ENCODE data around the gene SLC34A2.
"Not testable (repeated sequence)": the region's sequence is repeated elsewhere in the genome, so short reads cannot be mapped to it uniquely, and the experiment has no call there.

The SLC34A2 gene, protein sequence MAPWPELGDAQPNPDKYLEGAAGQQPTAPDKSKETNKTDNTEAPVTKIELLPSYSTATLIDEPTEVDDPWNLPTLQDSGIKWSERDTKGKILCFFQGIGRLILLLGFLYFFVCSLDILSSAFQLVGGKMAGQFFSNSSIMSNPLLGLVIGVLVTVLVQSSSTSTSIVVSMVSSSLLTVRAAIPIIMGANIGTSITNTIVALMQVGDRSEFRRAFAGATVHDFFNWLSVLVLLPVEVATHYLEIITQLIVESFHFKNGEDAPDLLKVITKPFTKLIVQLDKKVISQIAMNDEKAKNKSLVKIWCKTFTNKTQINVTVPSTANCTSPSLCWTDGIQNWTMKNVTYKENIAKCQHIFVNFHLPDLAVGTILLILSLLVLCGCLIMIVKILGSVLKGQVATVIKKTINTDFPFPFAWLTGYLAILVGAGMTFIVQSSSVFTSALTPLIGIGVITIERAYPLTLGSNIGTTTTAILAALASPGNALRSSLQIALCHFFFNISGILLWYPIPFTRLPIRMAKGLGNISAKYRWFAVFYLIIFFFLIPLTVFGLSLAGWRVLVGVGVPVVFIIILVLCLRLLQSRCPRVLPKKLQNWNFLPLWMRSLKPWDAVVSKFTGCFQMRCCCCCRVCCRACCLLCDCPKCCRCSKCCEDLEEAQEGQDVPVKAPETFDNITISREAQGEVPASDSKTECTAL

DNA sequence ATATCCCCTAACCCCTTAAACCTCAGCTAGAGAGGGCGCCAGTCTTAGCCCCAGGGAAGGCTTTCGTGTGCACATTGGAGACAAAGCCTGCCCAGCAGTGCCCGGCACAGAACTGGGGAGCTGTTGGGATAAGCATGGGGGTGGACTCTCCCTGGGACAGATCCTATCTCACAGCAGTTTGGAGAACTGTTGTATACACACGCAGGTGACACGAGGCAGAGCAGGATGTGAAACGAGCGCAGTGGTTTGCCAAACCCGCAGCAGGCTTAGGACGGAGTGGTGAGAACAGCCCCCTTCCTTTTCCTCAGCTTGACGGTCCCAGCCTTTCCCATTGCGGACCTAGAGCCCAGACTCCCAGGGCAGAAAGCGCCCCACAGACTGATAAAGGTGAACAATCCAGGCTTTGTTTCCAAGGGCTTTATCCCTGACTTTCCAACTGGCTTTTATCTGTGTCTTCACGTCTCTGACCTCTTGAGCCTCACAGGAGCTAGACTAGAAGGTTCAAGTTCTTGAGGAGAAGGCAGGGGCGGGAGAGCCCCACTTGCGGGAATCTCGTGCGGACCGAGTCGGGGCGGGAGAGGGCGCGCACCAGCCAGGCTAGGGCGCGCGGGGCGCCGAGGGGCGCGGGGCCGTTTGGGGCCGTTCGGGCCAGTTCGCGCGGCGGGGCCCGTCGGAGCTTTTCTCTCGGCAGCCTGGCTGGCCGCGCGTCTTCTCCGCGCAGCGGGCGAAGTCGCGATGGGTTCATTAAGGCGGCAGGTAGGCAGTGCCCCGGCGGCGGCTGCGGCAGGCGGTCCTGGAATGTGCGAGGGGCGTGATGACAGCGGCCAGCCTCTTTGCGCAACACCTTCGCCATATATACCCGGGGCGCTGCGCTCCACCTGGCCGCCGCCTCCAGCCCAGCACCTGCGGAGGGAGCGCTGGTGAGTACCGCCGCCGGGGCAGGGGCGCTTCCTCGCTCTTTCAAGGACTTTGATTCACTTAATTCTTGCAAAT is at the start of gene SLC34A2:
Gene SLC34A2 (plus strand): TSS at position 881 of the 993 bp plus-strand sequence. CDS start 6,650 bp downstream, outside the sequence.
- DNase-seq, result no peak

DNA sequence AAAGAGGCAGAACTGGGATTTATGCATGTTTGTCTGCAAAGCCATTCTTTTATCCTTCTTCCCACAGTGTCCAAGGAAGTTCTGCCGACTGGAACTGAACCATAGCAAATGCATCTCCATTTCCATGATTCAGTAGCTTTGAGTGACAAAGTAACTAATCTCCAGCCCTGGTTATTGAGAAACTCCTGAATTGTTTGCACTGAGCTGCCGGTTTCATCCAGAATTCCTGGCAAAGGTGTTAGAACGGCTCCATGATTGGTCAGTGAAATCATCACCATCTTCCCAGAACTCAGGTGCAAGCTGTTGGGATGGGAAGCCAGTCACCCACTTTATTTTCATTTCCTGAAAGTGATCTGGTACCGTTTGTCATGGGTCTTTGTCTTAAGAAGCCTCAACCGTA is 47.0 kb upstream of the SLC34A2 start:
- DNase-seq, result no peak

DNA sequence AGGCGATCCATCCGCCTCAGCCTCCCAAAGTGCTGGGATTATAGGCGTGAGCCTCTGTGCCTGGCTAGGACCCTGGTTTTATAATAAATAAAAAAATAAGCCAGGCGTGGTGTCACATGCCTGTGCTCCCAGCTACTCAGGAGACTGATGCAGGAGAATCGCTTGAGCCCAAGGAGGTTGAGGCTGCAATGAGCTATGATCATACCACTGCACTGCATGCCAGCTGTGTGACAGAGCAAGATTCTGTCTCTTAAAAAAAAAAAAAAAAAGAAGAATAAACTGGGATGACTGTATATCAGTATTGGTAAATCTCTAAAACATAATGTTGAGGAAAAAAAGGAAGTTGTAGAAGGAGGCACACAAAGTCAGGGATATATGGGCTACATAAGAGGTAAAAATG is 45.7 kb upstream of the SLC34A2 start:
- no peak for DNase-seq

DNA sequence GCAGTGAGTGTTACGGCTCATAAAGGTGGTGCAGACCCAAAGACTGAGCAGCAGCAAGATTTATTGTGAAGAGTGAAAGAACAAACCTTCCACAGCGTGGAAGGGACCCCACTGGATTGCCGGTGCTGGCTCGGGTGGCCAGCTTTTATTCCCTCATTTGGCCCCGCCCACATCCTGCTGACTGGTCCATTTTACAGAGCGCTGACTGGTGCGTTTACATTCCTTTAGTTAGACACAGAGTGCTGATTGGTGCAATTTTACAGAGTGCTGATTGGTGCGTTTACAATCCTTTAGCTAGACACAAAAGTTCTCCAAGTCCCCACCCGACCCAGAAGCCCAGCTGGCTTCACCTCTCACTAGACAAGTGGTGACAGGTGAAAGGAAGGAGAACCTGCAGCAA is 42.0 kb upstream of the SLC34A2 start:
- not testable (repeated sequence) for DNase-seq

DNA sequence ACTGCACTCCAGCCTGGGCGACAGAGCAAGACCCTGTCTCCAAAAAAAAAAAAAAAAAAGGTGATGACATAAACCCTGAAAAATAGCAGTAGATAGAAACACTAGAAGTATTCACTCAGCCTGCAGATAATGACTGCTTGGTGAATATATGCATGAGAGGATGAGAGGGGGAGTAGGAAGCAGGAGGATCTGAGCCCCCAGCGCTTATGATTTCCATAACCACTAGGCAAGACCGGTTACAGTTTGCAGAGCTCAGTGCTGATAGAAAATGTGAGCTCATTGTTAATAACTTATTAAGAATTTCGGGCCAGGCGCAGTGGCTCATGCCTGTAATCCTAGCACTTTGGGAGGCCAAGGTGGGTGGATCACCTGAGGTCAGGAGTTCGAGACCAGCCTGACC is 40.8 kb upstream of the SLC34A2 start:
- DNase-seq, result no peak

DNA sequence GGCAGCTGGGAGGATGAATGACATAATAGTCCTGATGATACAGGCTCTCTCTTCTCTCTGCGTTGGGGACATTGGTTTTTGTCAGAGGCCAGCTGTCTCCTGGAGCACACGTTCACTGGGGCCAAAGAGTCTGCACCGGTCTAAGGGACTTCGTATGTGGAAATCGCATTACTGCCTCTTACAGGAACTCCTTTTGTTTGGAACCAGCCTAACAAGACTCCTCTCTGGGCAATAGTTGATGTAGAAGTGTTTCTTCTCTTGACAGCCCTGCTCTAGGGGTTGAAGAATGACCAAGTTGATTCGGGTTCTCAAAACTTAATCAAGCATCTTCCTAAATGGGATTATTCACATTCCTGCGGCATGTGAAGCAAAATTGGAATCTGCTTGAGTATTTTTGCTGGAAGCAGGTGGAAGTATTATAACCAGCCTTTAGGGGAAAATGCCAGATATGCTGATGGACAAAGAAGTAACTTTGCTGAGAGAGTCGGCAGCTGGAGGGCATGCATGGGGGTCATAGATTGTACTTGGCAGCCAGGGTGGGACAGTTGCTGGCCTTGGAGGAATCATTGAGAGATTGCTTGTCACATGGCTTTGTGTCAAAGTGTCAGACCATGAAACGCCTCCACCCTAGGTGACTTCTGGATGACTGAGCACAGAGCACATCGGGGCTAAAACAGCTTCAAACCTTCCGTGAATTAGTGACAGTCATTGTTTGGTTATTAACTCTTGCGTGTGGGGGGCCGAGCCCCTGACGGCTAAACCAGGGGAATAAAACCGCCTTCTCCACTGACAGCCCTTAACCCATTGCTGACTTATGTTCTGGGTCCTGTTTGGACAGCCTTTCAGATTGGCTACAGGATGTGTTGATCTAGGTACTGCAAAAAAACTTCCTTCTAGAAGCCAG is 34.4 kb upstream of the SLC34A2 start:
- DNase-seq, result no peak

DNA sequence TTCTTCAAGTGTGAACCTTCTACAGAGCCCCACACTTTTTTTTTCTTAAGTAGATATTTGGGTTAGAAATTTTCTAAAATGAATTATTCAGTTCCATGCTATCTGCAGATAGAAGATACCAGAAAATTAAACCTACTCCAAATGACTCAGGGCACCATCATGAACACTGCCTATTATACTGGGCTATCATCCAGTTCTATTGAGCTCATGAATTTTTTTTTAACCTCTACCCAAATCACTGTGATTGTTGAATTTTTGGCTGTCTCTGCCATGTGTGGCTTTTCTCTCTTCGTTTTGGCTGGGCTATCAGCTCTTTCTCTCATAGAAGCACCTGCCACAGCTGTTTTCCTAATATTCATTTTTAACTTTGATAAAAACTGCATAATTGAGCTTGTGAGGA is 31.0 kb upstream of the SLC34A2 start:
- no peak for DNase-seq

DNA sequence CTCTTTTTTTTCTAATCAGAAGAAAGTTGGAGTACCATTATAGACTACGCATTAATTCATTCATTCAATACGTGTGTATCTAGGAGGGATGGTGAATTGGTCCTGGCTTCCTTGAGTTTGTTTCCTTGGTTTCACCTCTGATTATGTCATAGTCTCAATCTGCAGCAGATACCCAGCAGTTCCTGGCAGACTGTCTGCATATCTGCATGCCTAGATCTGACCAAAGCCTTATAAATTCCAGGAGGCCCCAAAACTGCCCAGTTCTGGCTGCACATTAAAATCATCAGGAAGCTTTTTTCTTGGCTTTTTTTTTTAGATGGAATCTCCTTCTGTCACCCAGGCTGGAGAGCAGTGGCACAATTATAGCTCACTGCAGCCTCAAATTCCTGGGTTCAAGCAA is 27.2 kb upstream of the SLC34A2 start:
- no peak for DNase-seq

DNA sequence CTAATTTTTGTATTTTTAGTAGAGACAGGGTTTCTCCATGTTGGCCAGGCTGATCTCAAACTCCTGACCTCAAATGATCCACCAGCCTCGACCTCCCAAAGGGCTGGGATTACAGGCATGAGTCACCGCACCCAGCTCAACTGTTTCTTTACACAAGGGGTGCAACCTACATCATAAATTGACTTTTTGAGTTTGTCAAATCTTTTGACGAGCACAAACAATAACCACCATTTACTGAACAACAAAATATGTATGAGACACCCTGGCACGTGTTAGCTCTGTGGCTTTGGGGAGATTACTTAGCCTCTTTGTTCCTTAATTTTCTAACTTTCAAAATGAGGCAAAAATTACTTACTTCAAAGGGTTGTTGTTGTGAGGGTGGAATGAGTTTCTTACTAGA is 23.5 kb upstream of the SLC34A2 start:
- DNase-seq, result no peak

DNA sequence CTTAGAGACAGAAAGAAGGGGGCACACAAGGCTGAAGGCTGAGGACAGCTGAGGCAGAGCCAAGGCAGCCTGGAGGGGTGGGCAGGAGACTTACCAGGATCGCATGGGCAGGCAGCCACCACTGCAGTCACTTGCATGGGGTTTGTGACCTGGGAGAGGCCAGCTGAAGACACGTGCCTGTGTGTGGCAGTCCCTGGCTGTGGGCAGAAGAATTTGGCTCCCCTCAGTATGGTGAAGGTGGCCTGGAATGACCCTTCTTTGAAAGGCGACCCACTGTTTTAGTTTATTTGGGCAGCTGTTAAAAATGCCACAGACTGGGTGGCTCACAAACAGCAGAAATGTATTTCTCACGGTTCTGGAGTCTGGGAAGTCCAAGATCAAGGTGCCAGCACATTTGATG is 22.1 kb upstream of the SLC34A2 start:
- DNase-seq, result no peak

DNA sequence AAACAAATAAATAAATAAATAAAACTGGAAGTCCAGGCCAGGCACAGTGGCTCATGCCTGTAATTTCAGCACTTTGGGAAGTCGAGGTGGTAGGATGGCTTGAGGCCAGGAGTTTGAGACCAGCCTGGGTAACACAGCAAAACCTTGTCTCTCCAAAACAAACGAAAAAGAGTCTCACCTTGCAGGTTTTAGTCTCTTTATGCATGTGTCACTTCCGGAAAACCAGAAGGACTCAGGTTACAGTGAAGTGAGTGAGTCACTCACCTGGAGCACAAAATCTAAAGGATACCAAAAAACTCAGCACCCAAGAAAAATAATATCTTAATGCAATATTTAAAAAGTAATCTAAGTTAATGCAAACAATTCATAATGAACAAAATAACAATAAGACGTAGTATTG is 20.1 kb upstream of the SLC34A2 start:
- DNase-seq, result no peak

DNA sequence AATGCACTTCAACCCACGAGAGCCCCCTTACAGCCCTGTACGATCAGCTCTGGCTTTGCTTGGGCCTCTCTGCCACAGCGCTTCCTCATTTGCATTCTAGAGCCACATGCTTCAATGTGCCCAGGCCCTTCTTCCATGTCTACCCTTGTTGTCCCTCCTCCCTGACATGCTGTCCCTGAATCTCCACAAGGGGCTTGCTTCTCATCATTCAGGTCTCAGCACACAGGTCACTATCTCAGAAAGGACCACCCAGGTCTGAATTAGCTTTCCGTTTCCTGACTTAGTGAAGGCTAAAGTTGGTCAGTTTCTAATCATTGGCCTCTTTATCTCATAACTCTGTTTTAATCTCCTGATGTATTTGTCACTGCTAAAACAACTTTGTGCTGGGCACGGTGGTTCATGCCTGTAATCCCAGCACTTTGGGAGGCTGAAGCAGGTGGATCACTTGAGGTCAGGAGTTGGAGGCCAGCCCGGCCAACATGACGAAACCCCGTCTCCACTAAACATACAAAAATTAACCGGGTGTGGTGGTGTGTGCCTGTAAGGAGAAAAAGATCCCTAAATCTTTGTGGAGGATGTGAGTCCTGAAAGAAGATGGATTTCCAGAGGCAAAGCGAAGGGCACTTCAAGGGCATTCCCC is 17.9 kb upstream of the SLC34A2 start:
- DNase-seq, result no peak

DNA sequence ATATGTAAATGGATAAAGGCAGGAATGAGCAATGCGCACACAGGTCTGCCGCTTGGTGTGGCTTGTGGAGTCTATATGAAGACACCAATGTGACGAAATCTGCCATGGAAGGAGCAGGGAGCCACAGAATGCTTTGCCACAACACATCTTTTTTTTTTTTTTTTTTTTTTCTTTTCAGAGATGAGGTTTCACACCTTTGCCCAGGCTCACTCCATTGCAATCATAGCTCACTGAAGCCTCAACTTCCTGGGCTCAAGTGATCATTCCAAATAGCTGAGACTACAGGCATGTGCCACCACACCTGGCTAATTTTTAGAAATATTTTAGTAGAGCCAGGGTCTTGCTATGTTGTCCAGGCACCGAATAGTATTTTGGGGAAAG is 17.4 kb upstream of the SLC34A2 start:
- no peak for DNase-seq

DNA sequence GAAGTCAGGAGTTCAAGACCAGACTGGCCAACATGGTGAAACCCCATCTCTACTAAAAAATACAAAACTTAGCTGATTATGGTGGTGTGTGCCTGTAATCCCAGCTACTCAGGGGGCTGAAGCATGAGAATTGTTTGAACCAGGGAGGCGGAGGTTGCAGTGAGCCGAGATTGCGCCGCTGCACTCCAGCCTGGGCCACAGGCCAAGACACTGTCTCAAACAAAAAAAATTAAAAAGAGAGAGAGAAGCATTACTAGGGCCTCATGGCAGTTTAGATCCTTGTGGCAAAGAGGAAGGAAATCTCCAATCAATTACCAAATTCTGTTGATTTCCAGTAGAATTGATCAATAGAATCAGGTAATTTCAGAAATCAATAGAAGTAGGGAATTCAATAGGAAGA is 16.8 kb upstream of the SLC34A2 start:
- DNase-seq, result no peak

DNA sequence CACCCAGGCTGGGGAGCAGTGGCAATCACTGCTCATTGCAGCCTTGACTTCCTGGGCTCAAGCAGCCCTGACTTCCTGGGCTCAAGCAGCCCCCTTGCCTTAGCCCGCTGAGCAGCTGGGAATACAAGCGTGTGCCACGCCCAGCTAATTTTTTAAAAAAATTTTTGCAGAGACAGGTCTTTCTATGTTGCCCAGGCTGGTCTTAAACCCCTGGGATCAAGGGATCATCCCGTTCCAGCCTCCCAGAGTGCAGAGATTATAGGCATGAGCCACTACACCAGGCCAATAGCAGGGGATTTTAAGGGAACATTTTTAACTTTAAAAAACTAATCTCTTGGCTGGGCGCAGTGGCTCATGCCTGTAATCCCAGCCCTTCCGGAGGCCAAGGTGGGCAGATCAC is 5.3 kb upstream of the SLC34A2 start:
- no peak for DNase-seq

DNA sequence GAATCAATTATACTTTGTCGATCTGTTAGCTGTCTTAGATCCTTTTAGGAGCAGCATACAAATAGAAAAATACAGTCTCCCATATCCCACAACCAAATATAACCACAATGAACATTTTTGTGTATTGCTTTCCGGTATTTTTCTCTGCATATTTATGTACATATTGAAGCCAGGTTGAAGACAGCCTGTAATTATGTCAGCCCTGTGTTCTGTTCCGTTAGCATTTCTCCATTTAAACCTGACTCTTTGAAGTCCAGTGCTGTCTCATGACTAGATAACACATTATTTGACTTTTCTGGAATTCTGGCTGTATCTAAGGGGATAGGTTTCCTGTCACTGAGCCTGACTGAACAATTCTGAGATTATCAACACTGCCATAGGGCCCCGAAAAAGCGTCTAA is 4.0 kb upstream of the SLC34A2 start:
- DNase-seq, result no peak

DNA sequence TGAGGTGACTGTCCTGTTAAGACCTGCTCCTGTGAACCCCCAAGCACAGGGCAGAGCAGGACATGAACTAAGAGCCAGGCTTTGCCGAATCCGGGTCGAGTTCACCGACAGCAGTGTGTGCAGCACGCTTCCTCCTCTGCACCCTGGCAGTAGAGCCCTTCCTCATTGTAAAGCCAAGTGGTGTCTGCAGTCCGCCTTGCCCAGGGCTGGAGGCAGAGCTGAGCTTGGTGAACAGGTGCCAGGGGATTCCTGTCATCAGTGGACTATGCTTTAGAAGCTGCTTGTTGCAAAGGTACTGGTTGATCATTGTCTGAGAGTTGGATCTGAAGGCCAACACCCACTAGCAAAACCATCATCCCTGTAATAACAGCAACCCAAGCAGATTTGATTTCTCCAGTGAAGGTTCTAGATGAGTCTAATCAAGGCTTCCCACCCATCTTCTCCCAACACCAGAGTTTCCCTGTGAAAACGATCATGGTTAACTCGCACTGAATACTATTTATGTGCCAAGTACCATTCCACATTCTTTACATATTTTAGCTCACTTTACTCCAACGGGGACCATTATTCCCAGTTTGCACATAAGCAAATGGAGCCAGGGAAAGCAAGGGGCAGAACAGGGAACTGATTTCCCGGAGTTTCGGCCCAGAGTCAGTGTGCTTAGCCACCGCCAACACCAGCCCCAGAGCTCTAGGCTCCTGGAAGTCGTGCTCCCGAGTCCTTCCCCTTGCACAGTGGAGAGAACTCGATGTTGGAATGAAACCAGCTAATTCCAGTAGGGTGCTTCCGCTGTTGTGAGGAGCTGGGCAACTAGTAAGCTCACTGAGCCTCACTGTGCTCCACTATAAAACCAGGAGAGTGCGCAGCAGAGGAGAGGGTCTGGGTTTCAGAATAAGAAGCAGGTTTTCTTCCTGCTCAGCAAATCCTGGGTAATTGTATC is 1.4 kb upstream of the SLC34A2 start:
- DNase-seq, result no peak

DNA sequence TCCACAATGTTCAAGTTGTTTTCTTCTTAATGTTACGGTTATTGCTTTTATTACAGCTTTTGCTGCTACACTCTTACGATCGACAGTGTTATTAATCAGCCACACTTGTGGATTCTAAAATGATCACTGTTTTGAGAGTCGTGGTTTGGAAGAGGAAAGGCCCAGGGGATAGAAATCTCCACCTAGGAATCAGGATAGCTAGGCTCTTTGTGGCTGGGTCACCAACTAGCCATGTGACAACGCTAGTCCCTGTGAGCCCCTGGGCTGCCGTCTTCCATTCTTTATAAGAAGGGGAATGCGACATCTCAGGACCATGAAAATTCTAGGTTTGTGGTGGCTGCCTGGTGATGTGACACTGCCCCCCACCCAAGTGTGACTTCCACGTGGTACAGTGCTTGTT is 380 bp downstream of the SLC34A2 start:
- DNase-seq, result no peak

DNA sequence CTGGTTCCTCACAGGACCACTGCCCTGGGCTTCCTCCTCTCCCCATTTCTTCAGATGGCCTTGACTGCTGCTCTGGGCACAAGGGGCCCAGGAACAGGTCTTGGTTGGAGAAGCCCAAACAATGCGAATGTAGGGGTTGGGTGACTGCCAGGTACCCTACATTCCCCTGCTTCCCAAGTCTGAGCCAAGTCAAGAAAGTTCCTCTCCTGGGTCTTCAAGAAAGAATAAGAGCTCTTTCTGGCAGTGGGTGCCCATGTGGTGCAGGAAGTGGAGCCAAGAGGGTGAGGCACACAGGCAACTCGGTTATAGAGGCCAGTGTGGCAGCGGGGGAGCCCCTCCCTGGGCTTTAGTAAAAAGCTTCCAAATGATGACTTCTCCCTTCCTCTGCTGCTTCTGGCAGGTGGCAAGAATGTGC is 2.7 kb downstream of the SLC34A2 start:
- no peak for DNase-seq

DNA sequence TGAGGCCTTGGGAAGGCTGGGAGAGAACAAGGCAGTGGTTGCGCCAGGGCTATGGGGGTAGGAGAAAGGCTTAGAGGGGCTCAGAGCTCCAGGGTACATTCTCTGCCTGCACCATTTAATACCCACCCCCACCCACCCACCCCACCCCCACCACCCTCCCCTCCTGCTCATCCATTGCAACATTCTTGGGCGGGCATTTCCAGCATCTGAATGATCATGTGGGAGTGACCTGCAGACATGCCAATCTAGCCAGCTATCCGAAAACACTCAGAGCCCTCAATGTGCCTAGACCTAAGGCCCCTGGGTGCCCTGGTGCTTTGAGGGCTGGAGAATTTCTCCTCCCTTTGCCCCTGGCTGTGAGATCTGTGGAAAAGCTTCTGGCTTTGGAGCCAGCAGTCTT is 3.1 kb downstream of the SLC34A2 start:
- DNase-seq, result no peak

DNA sequence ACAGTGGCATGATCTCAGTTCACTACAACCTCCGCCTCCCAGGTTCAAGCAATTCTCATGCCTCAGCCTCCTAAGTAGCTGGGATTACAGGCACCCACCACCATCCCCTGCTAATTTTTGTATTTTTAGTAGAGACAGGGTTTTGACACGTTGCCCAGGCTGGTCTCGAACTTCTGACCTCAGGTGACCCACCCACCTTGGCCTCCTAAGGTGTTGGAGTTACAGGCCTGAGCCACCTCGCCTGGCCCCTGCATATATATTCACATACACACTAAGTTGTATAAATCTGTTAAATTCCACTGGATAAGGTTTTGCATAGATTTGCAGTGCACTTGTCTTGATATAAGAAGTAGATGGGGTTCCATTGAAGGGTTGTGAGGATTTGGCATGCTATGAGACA is 5.8 kb downstream of the SLC34A2 start:
- DNase-seq, result not testable (repeated sequence)

Measured in NCI-H226 (cell line).